Epithelial cell of esophagus (primary cell): Measurements from ENCODE around the gene MGAT4B.

ENCODE experiments used
- DNase-seq: peaks from one replicate; pipeline ENCODE4 v3.0.0; 2010; ENCODE audit warnings: low read depth
- H3K4me3 ChIP-seq: 2 replicates; pipeline ENCODE4 v1.5.1; 2011; ENCODE audit warnings: mild to moderate bottlenecking, low read length, control low read depth
- TF ChIP-seq, protein P1 (sequence below): IDR thresholded peaks from 2 replicates; pipeline ENCODE4 v1.5.1; 2011; ENCODE audit warnings: low read depth, mild to moderate bottlenecking, low read length, control low read depth, inconsistent platforms; ENCODE audit not compliant: insufficient read depth; ENCODE audit errors: missing control alignments

Gene MGAT4B

DNA sequence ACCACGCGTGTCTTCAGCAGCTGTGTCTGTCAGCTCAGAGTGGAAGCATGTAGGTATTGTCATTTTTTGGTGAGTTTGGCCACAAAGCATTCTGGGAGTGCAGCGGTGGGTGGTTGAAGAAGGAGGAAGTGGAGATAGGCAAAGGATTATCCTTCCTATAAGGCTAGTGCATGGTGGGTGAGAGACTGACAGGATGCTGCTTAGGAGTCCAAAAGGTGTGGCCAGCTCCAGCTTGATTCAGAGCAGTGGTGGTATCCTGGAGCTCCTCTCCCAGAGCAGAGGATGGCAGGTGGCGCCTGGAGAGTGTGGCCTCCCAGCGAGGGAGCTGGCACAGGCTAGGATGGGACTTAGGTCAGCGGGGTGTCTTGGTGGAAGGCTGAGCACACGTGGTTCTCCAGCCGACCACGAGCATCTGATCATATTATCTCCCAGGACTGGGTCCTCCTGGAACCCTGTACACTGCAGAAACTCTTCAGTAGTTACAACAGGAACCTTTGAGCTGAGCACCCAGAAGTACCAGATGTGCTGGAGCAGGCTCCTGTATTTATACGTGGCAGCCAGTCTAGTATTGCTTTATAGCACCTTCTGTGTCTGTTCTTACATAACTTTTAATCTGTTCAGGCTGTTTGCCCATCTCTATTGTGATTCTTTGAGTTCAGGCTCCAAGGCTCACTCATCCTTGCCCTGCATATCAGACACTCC, 44.4 kb downstream of the MGAT4B start:
- TF ChIP-seq, protein P1, sequence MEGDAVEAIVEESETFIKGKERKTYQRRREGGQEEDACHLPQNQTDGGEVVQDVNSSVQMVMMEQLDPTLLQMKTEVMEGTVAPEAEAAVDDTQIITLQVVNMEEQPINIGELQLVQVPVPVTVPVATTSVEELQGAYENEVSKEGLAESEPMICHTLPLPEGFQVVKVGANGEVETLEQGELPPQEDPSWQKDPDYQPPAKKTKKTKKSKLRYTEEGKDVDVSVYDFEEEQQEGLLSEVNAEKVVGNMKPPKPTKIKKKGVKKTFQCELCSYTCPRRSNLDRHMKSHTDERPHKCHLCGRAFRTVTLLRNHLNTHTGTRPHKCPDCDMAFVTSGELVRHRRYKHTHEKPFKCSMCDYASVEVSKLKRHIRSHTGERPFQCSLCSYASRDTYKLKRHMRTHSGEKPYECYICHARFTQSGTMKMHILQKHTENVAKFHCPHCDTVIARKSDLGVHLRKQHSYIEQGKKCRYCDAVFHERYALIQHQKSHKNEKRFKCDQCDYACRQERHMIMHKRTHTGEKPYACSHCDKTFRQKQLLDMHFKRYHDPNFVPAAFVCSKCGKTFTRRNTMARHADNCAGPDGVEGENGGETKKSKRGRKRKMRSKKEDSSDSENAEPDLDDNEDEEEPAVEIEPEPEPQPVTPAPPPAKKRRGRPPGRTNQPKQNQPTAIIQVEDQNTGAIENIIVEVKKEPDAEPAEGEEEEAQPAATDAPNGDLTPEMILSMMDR, result no peak
- DNase-seq, result peak; percentile 38
- no peak overlapping the region for H3K4me3 ChIP-seq

DNA sequence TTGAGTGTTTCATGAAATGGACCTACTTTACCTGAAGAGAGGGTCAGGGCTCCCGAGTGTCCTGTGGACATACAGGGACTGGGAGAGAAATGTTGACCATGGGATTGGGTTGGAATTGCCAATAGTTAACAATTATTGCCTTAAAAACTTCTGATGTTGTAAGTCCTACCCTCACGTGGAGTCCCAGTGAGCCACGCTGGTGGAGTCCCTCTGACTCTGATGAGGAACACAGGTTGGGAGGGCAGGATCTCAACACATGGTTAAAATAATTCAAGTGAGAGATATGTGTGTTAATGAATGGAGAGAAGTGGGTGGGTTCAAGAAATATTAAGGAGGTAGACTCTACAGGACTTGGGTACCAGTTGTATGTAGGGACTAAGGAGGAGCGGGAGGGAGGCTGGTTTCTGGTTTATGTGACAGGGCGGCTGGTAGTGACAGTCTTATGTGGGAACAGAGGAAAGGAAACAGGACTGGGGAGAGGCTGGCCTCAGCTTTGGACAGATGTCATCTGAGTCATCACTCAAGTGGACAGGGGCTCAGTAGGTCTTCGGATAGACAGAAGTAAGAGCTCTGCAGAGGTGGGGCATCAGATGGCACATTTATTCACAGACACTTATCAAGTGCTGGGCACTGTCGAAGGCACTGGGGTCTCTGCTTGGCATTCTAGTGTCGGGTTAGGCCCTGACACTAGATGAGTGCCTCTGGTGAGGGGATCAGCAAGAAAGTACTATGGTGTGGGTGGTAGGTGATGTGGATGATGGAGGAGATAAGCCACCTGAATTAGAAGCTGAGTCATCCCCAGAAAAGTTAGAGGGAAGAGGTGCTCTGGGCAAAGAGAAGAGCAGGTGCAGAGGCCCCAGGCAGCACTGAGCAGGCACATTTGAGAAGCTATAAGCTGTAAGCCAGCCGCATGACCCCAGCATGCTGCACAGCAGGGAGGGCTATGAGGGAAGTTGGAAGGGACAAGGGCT, 46.8 kb downstream of the MGAT4B start:
- no peak for DNase-seq
- TF ChIP-seq, protein P1, result no peak
- H3K4me3 ChIP-seq, result no peak overlapping the region

DNA sequence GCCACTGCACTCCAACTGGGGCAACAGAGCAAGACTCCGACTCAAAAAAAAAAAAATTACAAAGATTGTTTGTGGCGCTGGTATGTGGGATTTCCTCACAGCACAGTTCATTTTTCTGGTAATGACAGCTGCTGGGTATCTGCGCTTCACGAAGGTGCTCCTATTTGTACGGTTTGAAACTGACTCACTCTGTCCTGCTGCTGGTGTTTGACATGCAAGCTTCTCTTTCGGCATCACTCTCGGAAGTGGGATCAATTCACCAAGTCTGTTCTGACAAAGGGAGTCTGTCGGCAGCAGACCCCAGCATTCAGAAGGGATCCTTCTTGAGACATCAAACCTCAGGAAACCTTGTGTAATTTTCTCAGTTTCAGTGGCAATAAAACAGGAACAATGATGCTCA, 47.7 kb downstream of the MGAT4B start:
- no peak for DNase-seq
- no peak overlapping the region for H3K4me3 ChIP-seq
- TF ChIP-seq, protein P1, result no peak

DNA sequence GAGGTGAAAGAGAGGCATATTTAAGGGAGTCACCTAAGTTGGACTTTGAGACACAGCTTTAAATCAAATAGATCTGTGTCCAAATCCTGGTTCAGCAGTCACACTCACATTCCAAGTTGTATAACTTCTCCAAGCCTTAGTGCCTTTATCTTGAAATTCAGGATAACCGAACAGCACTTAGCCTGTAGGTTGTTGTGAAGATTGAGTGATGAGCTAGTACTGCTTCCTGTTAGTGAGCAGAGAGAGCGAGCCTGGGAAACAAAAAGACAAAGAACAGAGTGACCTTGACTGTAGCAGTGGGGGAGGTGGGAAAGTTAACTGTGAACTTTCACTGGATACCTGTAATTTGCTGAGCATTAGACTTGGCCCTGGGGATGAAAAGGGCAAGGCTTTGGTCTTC, 51.6 kb downstream of the MGAT4B start:
- TF ChIP-seq, protein P1, result no peak
- no peak for DNase-seq

DNA sequence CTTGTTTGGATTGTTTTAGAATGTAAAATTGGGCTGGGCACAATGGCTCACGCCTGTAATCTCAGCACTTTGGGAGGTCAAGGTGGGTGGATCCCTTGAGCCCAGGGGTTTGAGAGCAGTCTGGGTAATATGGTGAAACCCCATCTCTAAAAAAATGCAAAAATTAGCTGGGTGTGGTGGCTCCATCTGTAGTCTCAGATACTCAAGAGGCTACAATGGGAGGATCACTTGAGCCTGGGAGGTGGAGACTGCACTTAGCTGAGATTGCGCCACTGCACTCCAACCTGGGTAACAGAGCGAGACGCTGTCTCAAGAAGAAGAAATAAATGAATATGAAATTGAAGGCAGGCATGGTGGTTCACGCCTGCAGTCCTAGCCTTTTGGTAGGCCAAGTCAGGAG, 52.7 kb downstream of the MGAT4B start:
- H3K4me3 ChIP-seq, result no peak overlapping the region
- no peak for DNase-seq
- TF ChIP-seq, protein P1, result no peak

More for the DNA sequence above, 51.6 kb downstream of the MGAT4B start:
- H3K4me3 ChIP-seq, result no peak overlapping the region

DNA sequence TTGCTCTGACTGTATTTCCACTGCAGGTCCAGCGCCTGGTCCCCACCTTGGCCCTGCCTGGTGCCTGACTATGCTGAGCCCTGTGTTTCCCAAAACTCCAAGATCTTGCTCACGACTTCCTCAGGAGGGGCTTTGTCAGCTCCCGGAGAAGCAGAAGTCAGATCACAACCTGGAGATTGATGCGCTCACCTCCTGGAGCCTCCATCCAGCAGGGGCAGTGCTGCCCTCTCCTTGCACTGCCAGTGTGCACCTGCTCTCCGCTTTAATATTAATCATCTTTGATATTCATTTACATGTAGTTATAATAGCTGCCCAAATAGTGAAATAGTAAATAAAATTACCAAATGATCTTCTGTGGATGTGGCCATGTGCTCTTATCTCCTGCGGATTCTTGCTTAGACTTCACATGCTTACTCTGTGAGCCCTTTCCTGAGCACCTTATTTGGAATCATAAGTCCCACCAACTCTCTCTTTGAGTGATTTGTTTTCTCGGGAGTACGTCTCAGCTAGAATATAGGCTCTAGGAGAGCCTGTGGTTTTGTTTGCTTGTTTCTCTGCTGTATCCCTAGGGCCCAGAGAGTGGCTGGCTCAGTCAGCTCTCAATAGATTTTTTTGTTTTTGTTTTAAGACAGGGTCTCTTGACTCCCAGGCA, 56.7 kb downstream of the MGAT4B start:
- H3K4me3 ChIP-seq, result no peak overlapping the region
- TF ChIP-seq, protein P1, result no peak
- no peak for DNase-seq
